ENCODE data around the gene NENF. TPM values are rescaled to one million over a fixed set of nuclear protein-coding genes. Genes with fewer than 3 reads are reported as not detected.
"Not testable (repeated sequence)": the region's sequence is repeated elsewhere in the genome, so short reads cannot be mapped to it uniquely, and the experiment has no call there.

NENF gene
- total RNA-seq, 2 experiments from 2014 or later = 21.2 to 22.4 TPM

DNA sequence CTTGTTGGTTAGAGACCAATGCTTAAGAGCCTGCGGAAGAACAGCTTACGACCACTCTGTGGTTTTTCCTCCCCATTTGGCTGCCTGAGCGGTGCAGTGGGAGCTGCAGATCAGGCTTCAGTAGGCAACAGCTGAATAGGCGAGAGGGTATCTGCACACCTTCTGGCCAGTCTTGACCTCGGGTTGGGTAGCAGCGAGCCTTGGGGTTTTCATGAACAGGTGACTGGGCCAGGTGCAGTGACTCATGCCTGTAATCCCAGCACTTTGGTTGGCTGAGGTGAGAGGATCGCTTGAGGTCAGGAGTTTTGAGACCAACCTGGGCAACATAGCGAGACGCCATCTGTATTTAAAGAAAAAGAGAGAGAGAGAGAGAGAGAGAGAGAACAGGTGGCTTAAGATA lies 41.0 kb downstream of the NENF start:
- ATAC-seq (ENCODE audit: poor library complexity) = no peak
- CTCF ChIA-PET = no interaction called here
- POLR2A ChIA-PET = no interaction called here

DNA sequence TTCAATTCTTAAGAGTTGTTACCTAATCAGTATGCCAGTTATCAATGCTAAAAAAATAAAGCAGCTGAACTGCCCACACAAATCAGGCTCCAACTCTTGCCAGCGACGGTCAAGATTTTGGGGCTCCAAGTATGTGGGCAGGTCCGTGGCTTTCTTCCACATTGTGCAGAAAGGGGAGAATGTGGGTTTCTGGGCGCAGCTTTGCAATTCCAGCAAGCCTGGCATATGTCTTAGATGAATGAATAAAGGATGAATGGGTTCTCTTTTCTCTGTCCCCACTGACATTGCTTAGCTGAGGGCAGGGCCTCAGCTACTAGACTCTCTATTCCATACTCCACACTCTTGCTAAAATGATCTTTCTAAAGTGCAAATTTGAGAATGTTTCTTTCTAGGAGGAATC lies 42.4 kb downstream of the NENF start:
- Histone ChIP-seq H3K27ac (ENCODE audit: low read depth in 1 of 2, low read length in 2 of 2) (no peak overlapping the region), H3K4me1 (ENCODE audit: insufficient read depth, low read length) (peaks cover 13% of the 10 kb centered on the region), H3K9me3 (ENCODE audit: control insufficient read depth in 1 of 2, insufficient read depth in 1 of 2, low read length in 2 of 2) (no peaks in the 10 kb centered on the region), H3K27me3 (ENCODE audit: control insufficient read depth in 1 of 2, insufficient read depth in 2 of 2, low read length in 2 of 2) (no peaks in the 10 kb centered on the region), H3K4me3 (ENCODE audit: low read length) (no peak overlapping the region), H3K36me3 (ENCODE audit: insufficient read depth, low read length) (no peaks in the 10 kb centered on the region)
- Mint-ChIP-seq H3K27ac (no peak overlapping the region), H3K36me3 (ENCODE audit: low read depth) (no peaks in the 10 kb centered on the region), H3K27me3 (peaks cover 12% of the 10 kb centered on the region), H3K9me3 (no peaks in the 10 kb centered on the region), H3K4me1 (ENCODE audit: low read depth) (peaks cover 6% of the 10 kb centered on the region), H3K4me3 (no peak overlapping the region)
- ATAC-seq (ENCODE audit: poor library complexity) (no peak), DNase-seq (no peak)
- TF ChIP-seq, protein P1, sequence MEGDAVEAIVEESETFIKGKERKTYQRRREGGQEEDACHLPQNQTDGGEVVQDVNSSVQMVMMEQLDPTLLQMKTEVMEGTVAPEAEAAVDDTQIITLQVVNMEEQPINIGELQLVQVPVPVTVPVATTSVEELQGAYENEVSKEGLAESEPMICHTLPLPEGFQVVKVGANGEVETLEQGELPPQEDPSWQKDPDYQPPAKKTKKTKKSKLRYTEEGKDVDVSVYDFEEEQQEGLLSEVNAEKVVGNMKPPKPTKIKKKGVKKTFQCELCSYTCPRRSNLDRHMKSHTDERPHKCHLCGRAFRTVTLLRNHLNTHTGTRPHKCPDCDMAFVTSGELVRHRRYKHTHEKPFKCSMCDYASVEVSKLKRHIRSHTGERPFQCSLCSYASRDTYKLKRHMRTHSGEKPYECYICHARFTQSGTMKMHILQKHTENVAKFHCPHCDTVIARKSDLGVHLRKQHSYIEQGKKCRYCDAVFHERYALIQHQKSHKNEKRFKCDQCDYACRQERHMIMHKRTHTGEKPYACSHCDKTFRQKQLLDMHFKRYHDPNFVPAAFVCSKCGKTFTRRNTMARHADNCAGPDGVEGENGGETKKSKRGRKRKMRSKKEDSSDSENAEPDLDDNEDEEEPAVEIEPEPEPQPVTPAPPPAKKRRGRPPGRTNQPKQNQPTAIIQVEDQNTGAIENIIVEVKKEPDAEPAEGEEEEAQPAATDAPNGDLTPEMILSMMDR (IDR thresholded peaks at IDR 0.05) = no peak
- POLR2A ChIA-PET = no interaction called here
- CTCF ChIA-PET = interaction anchor here (0.6 kb wide), 1 partner anchor 115 kb away, joined by 3 read pairs; no protein-coding TSS in a partner anchor
- intact Hi-C loops (cut with DNase I, micrococcal nuclease) = loop anchor here in 1 of 2 experiments (5.0 kb wide), 1 partner anchor 522 kb away; no protein-coding TSS in a partner anchor

More for the DNA sequence above, 41.0 kb downstream of the NENF start:
- TF ChIP-seq, protein P1 (IDR thresholded peaks at IDR 0.05) = no peak
- Mint-ChIP-seq H3K4me3 (no peak overlapping the region), H3K9me3 (no peaks in the 10 kb centered on the region), H3K27me3 (peaks cover 12% of the 10 kb centered on the region), H3K27ac (no peak overlapping the region), H3K4me1 (ENCODE audit: low read depth) (peaks cover 6% of the 10 kb centered on the region), H3K36me3 (ENCODE audit: low read depth) (no peaks in the 10 kb centered on the region)
- intact Hi-C loops (cut with DNase I, micrococcal nuclease) = no loop called here
- Histone ChIP-seq H3K27me3 (ENCODE audit: control insufficient read depth in 1 of 2, insufficient read depth in 2 of 2, low read length in 2 of 2) (no peaks in the 10 kb centered on the region), H3K27ac (ENCODE audit: low read depth in 1 of 2, low read length in 2 of 2) (no peak overlapping the region), H3K4me3 (ENCODE audit: low read length) (no peak overlapping the region), H3K4me1 (ENCODE audit: insufficient read depth, low read length) (peaks cover 13% of the 10 kb centered on the region), H3K9me3 (ENCODE audit: control insufficient read depth in 1 of 2, insufficient read depth in 1 of 2, low read length in 2 of 2) (no peaks in the 10 kb centered on the region), H3K36me3 (ENCODE audit: insufficient read depth, low read length) (no peaks in the 10 kb centered on the region)
- no peak for DNase-seq

DNA sequence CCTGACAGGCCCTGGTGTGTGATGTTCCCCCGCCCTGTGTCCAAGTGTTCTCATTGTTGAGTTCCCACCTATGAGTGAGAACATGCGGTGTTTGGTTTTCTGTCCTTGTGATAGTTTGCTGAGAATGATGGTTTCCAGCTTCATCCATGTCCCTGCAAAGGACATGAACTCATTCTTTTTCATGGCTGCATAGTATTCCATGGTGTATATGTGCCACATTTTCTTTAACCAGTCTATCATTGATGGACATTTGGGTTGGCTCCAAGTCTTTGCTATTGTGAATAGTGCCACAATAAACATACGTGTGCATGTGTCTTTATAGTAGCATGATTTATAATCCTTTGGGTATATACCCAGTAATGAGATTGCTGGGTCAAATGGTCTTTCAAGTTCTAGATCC lies 43.1 kb downstream of the NENF start:
- H3K4me1 Mint-ChIP-seq (ENCODE audit: low read depth); H3K9me3 ChIP-seq (ENCODE audit: control insufficient read depth in 1 of 2, insufficient read depth in 1 of 2, low read length in 2 of 2); H3K27me3 ChIP-seq (ENCODE audit: control insufficient read depth in 1 of 2, insufficient read depth in 2 of 2, low read length in 2 of 2); H3K4me3 Mint-ChIP-seq; ATAC-seq (ENCODE audit: poor library complexity); DNase-seq; H3K27ac Mint-ChIP-seq; H3K27ac ChIP-seq (ENCODE audit: low read depth in 1 of 2, low read length in 2 of 2); H3K4me3 ChIP-seq (ENCODE audit: low read length); H3K9me3 Mint-ChIP-seq; H3K36me3 ChIP-seq (ENCODE audit: insufficient read depth, low read length); H3K36me3 Mint-ChIP-seq (ENCODE audit: low read depth); CTCF ChIA-PET; POLR2A ChIA-PET: not testable (repeated sequence)
- H3K27me3 Mint-ChIP-seq = peaks cover 12% of the 10 kb centered on the region
- intact Hi-C loops (cut with DNase I, micrococcal nuclease) = loop anchor here (2.0 to 5.0 kb wide), 2 partner anchors 307 to 521 kb away; no protein-coding TSS in a partner anchor
- H3K4me1 ChIP-seq (ENCODE audit: insufficient read depth, low read length) = peaks cover 13% of the 10 kb centered on the region
